ENCODE measurements around the gene RDM1.

GRCh38 chr17:35972066-35972465, 41.5 kb upstream of the RDM1 start:
- TF ChIP-seq GATA3 (IDR thresholded peaks at IDR 0.05; ENCODE audit: low read depth, low read length) (no peak), GATA2 (IDR thresholded peaks at IDR 0.05; ENCODE audit: low read depth, low read length) (no peak)

Measured in SH-SY5Y (cell line).